Activated CD8-positive, alpha-beta T cell treated with anti-CD3 and anti-CD28 coated beads for 36 hours (primary cell): Measurements from ENCODE around the gene PRDM16. TPM values are rescaled to one million over a fixed set of nuclear protein-coding genes. Genes with fewer than 3 reads are reported as not detected.

Experiments
- ATAC-seq: fragments of 200-7000 bp; cut with Tn5 transposase; one replicate; pipeline ENCODE4 v1.10.0; 2021; ENCODE audit warnings: mild to moderate bottlenecking, moderate library complexity
- CTCF ChIA-PET: fragments of 350-600 bp; sonication (Branson Sonifier 250); formaldehyde crosslinking; loops from one replicate; lab custom pipeline; 2021; ENCODE audit warnings: antibody characterized with exemption; lab: Charles Lee
- POLR2A ChIA-PET: fragments of 350-600 bp; sonication (Branson Sonifier 250); formaldehyde crosslinking; loops from one replicate; lab custom pipeline; 2021; ENCODE audit warnings: antibody characterized with exemption; lab: Charles Lee
- DNase-seq: peaks from one replicate; pipeline ENCODE4 v3.0.0-alpha.2; 2020
- H3K27ac Mint-ChIP-seq: one replicate; pipeline ENCODE4 v1.8.0; 2021; ENCODE audit warnings: mild to moderate bottlenecking, mixed read lengths
- H3K27me3 Mint-ChIP-seq: one replicate; pipeline ENCODE4 v1.8.0; 2021; ENCODE audit warnings: mixed read lengths
- H3K36me3 Mint-ChIP-seq: one replicate; pipeline ENCODE4 v1.8.0; 2021; ENCODE audit warnings: low read depth, mixed read lengths
- H3K4me1 Mint-ChIP-seq: one replicate; pipeline ENCODE4 v1.8.0; 2021; ENCODE audit warnings: low read depth, mixed read lengths
- H3K4me3 Mint-ChIP-seq: one replicate; pipeline ENCODE4 v1.8.0; 2021; ENCODE audit warnings: mild to moderate bottlenecking, moderate library complexity, mixed read lengths
- H3K9me3 Mint-ChIP-seq: one replicate; pipeline ENCODE4 v1.8.0; 2021; ENCODE audit warnings: mixed read lengths
- intact Hi-C: fragments of 100-400 bp; cut with micrococcal nuclease; formaldehyde crosslinking; loops from one replicate; pipeline ENCODE4 v1.10.0; 2022
- total RNA-seq, 2 experiments: library from RNA; stranded (reverse); gene quantifications; one replicate each; pipeline ENCODE4 v1.2.3, GENCODE V29; 2021
- TF ChIP-seq, protein P1 (sequence below): fragments of 200-600 bp; IDR thresholded peaks from one replicate; pipeline ENCODE4 v1.8.0; 2022; ENCODE audit warnings: antibody characterized with exemption, mild to moderate bottlenecking

PRDM16 gene
- total RNA-seq, 2 experiments from 2014 or later = 0.29 to 0.49 TPM

DNA sequence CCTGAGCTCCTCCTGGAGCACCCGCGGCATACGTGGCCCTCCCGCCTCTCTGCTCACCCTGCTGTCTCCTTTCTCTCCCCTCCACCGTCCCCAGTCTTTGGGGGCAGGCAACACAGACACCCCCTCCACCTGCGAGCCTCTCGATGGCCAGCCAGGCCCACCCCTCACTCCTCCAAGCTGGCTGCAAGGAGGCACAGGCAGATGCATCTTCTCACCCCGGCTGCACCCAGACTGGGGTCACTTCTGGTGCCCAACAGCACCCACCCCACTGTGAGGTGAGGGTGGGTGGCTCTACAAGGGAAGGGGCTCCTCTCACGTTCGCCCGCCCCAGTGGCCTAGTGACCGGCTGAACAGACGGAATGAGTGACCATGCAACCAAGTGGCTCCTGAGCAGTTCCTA, 277.5 kb downstream of the PRDM16 start:
- no peak for ATAC-seq
- no peaks in the 10 kb centered on the region for H3K36me3 Mint-ChIP-seq
- CTCF ChIA-PET = no interaction called here
- TF ChIP-seq, protein P1, sequence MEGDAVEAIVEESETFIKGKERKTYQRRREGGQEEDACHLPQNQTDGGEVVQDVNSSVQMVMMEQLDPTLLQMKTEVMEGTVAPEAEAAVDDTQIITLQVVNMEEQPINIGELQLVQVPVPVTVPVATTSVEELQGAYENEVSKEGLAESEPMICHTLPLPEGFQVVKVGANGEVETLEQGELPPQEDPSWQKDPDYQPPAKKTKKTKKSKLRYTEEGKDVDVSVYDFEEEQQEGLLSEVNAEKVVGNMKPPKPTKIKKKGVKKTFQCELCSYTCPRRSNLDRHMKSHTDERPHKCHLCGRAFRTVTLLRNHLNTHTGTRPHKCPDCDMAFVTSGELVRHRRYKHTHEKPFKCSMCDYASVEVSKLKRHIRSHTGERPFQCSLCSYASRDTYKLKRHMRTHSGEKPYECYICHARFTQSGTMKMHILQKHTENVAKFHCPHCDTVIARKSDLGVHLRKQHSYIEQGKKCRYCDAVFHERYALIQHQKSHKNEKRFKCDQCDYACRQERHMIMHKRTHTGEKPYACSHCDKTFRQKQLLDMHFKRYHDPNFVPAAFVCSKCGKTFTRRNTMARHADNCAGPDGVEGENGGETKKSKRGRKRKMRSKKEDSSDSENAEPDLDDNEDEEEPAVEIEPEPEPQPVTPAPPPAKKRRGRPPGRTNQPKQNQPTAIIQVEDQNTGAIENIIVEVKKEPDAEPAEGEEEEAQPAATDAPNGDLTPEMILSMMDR = no peak
- POLR2A ChIA-PET = no interaction called here
- H3K27ac Mint-ChIP-seq = no peak overlapping the region
- H3K27me3 Mint-ChIP-seq = no peaks in the 10 kb centered on the region
- H3K4me3 Mint-ChIP-seq = no peak overlapping the region
- no peaks in the 10 kb centered on the region for H3K4me1 Mint-ChIP-seq
- peaks cover 16% of the 10 kb centered on the region for H3K9me3 Mint-ChIP-seq
- intact Hi-C loops = no loop called here
- no peak for DNase-seq

- H3K4me1 Mint-ChIP-seq = no peaks in the 10 kb centered on the region
- no peak for DNase-seq
- intact Hi-C loops = no loop called here
- TF ChIP-seq, protein P1 = no peak
- ChIA-PET CTCF (no interaction called here), POLR2A (no interaction called here)
- H3K27ac Mint-ChIP-seq = no peak overlapping the region
- no peaks in the 10 kb centered on the region for H3K36me3 Mint-ChIP-seq
- peaks cover 2% of the 10 kb centered on the region for H3K27me3 Mint-ChIP-seq
- peaks cover 16% of the 10 kb centered on the region for H3K9me3 Mint-ChIP-seq
- no peak for ATAC-seq
- no peak overlapping the region for H3K4me3 Mint-ChIP-seq
Measured at GRCh38 chr1:3347257-3348020, 278.4 kb downstream of the PRDM16 start.

DNA sequence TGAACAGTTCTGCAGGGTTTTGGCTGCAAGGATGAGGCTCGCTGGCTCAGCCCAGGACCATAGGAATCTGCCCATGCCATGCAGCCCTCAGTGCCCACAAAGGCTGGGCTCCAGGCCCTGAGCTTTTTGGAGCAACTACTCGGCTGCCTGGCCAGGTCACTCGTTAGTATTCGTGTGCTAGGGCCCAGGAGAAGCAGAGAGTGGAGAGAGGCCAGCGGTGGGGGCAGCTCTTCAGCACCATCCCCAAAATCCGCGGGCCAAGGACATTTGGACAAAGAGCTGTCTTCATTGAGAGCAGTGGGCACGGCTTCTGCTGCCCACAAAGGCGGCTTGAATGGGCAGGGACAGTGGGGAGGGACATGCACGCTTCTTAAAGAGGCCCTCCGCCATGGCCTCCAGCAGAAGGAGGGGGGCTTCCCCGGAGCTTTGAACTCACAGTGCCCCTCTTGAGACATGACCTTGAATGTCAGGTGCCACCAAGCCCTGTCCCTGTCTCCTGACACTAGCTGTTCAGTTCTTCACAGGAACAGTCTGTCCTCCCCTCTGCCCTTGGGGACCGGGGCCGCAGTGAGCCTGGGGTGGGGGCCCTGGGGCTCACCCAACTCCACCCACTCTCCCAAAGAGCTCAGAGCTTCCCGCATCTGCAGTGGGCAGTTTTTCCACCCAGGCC, 279.3 kb downstream of the PRDM16 start:
- peaks cover 3% of the 10 kb centered on the region for H3K27me3 Mint-ChIP-seq
- ChIA-PET CTCF (no interaction called here), POLR2A (no interaction called here)
- no peaks in the 10 kb centered on the region for H3K36me3 Mint-ChIP-seq
- TF ChIP-seq, protein P1 = no peak
- H3K27ac Mint-ChIP-seq = no peak overlapping the region
- no peak overlapping the region for H3K4me3 Mint-ChIP-seq
- DNase-seq = no peak
- H3K4me1 Mint-ChIP-seq = no peaks in the 10 kb centered on the region
- H3K9me3 Mint-ChIP-seq = peaks cover 11% of the 10 kb centered on the region
- intact Hi-C loops = no loop called here
- no peak for ATAC-seq

DNA sequence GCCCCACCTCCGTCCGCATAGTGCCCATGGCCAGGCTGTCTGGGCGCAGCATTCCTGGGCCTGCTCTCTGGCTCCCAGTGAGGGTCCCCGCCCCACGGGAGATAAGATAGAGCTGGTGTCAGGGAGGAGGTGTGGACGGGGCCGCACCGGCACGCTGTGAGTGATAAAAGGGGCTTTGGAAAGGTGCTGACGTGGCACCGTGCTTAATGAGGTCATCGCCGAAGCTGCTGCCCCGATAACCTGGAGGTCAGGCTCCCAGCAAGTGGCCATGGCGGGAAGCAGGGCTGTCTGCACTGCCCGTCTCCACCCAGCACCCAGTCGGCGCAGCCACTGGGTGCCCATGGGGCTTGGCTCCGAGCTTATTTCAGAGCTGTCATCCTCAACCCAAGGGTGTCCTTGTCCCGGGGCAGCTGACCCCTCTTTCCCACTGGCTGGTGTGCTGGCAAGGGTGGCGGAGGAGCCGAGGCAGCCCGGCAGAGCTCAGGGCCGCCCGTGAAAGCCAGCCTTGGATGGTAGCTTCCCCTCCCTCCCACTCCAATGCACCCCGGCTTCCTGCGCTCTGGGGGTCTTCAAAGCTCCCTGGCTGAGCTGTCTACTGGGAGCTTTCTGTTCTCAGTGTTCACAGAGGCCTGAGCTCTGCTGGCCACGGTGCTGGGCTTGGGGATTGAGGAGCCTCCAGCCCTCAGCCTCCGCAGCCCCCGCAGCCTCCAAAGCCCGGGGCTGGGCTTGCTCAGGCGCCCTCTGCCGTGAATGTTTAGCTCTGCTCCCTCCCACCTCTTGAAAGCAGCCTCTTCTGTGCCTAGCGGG, 280.4 kb downstream of the PRDM16 start:
- POLR2A ChIA-PET = no interaction called here
- CTCF ChIA-PET = no interaction called here
- TF ChIP-seq, protein P1 = no peak
- DNase-seq (no peak), ATAC-seq (no peak)
- intact Hi-C loops = no loop called here
- Mint-ChIP-seq H3K36me3 (no peaks in the 10 kb centered on the region), H3K27ac (no peak overlapping the region), H3K9me3 (peaks cover 5% of the 10 kb centered on the region), H3K4me3 (no peak overlapping the region), H3K4me1 (no peaks in the 10 kb centered on the region), H3K27me3 (peaks cover 3% of the 10 kb centered on the region)

GRCh38 chr1:3349968-3350299, 280.9 kb downstream of the PRDM16 start:
- TF ChIP-seq, protein P1 = no peak
- H3K4me3 Mint-ChIP-seq = no peak overlapping the region
- H3K27ac Mint-ChIP-seq = no peak overlapping the region
- intact Hi-C loops = no loop called here
- H3K36me3 Mint-ChIP-seq = no peaks in the 10 kb centered on the region
- CTCF ChIA-PET = no interaction called here
- H3K27me3 Mint-ChIP-seq = peaks cover 3% of the 10 kb centered on the region
- DNase-seq = no peak
- no peak for ATAC-seq
- H3K9me3 Mint-ChIP-seq = no peaks in the 10 kb centered on the region
- H3K4me1 Mint-ChIP-seq = no peaks in the 10 kb centered on the region
- POLR2A ChIA-PET = no interaction called here
